Esophagus (tissue), 2 donors: ENCODE results near the gene CTBP2. TPM values are rescaled to one million over a fixed set of nuclear protein-coding genes. Genes with fewer than 3 reads are reported as not detected.
"Not testable (repeated sequence)": the region's sequence is repeated elsewhere in the genome, so short reads cannot be mapped to it uniquely, and the experiment has no call there.

Source experiments
- H3K27ac ChIP-seq, 2 donors: one replicate each; pipeline ENCODE4 v1.5.1; 2013; ENCODE audit warnings: low read depth in 2 of 2, mild to moderate bottlenecking in 2 of 2, inconsistent platforms in 1 of 2, low read length in 1 of 2, moderate library complexity in 1 of 2
- H3K27me3 ChIP-seq, 2 donors: one replicate each; pipeline ENCODE4 v1.6.1; 2013; ENCODE audit warnings: low read length in 2 of 2, control low read depth in 1 of 2, mild to moderate bottlenecking in 1 of 2; ENCODE audit not compliant: insufficient read depth in 2 of 2, control insufficient read depth in 1 of 2
- H3K36me3 ChIP-seq, 2 donors: one replicate each; pipeline ENCODE4 v1.6.1; 2013; ENCODE audit warnings: low read length in 1 of 2; ENCODE audit not compliant: control insufficient read depth in 2 of 2, insufficient read depth in 2 of 2
- H3K4me1 ChIP-seq, 2 donors: one replicate each; pipeline ENCODE4 v1.6.1; 2013; ENCODE audit warnings: low read length in 1 of 2; ENCODE audit not compliant: control insufficient read depth in 2 of 2, insufficient read depth in 2 of 2
- H3K4me3 ChIP-seq, 2 donors: one replicate each; pipeline ENCODE4 v1.5.1; 2013; ENCODE audit warnings: low read length in 2 of 2, mild to moderate bottlenecking in 2 of 2, low read depth in 1 of 2, moderate library complexity in 1 of 2
- H3K9me3 ChIP-seq, 2 donors: one replicate each; pipeline ENCODE4 v1.6.1; 2013; ENCODE audit warnings: mild to moderate bottlenecking in 2 of 2, low read depth in 1 of 2, low read length in 1 of 2, moderate library complexity in 1 of 2; ENCODE audit not compliant: control insufficient read depth in 2 of 2, insufficient read depth in 1 of 2
- WGBS, 2 donors: extraction: QIAGEN DNeasy Blood & Tissue Kit; methylation state at CpG; one replicate each; pipeline ENCODE4 v1.1.7; 2013; 5-methylcytosine and 5-hydroxymethylcytosine counted together
- polyA plus RNA-seq, 2 donors: library from polyadenylated mRNA; stranded (reverse); fragments of 200-250 nt; gene quantifications; one replicate each; pipeline ENCODE4 v1.2.3, GENCODE V29; 2013
- donor health status: healthy with polysubstance abuse.
- donor health status: Bipolar disorder and iron deficiency.

The CTBP2 gene
- polyA plus RNA-seq, 2 donors = 15.4 to 33.3 TPM

DNA sequence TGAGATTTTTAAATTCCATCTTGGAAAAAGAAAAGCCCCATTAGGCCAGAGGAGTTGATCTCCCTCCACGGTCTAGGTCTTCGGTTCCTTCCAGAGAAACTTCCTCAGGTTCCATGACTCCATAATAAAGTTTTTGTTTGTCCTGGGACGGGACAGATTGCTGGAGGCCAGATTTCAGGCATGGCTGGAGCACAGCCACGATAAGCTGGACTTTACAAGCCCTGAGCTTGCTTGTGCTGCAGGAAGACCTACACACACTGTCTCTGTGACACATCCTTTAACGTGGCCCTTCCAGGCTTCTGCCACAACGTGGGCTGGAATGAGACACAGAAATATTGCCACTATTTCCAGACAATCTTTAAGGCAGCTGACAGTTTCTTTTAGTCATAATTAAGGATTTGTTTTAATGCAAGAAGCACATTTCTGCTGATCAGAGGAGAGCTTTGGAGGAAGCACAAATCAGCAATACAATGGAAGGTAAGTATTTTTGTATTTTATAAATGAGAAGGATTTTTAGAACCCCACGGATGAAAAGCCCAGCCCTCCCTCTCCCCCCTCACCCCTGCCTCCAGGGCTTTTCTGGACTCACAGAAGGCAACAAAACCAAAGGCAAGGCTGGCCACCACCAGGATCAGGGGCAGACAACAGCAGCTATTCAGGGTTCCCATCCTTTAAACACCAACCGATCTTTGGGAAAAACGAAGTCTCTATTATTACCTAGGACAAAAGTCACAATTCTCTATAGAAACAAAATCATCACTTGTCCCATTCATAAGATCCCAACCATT, 6.5 kb downstream of the CTBP2 start:
- H3K4me3 ChIP-seq = no peak overlapping the region
- H3K27me3 ChIP-seq = no peaks in the 10 kb centered on the region
- peak overlapping the region in 1 of 2 donors; percentile 63 for H3K27ac ChIP-seq
- H3K4me1 ChIP-seq = peaks cover 6 to 31% of the 10 kb centered on the region in 2 donors
- 32 to 40% methylated on average over 9 of the region's 9 CpGs for WGBS, 2 donors
- H3K9me3 ChIP-seq = no peaks in the 10 kb centered on the region
- H3K36me3 ChIP-seq = no peaks in the 10 kb centered on the region

DNA sequence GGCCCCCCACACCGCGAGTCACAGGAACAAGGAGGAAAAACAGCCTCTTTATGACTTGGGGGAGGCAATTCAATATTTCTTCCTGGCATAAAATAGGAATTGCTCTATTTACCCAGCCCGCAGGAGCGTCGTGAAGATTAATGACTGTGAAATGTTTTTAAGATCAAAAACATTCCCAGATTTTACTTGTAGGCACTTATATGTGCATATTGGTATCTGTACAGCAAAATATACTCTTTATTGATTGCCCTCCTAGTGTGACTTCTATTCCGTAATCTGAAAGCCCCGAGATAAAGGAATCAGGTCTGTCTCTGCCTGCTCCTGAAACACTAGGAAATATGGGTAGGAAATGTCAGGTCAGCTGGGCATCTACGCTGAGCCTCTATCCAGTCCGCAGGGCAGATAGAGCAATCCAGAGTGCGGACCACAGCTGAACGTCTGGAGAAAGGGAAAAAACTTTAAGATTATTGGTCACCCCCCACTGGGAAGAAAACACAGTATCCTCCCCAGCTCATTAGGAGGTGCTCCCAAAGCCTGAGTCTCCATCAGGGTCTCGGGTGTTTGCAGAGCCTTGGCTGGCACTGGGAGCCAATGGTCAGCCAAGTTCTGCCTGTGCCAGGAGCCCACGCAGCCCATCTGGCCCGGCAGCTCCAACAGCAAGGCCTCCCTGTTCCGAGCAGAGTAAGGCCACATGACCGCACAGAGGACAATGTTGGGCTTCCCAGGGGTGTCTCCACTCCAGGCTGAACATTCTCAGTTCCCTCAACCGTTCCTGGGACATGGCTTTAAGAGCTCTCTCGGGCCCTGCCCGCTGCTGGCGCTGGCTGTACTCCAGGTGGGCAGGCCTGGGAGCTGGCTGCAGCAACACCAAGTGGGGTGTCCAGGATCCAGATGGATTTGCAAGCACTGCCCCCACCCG, 7.7 kb downstream of the CTBP2 start:
- peaks cover 9 to 38% of the 10 kb centered on the region in 2 donors for H3K4me1 ChIP-seq
- peak overlapping the region; percentile 9 to 68 for H3K27ac ChIP-seq
- no peaks in the 10 kb centered on the region for H3K36me3 ChIP-seq
- H3K9me3 ChIP-seq = no peaks in the 10 kb centered on the region
- WGBS, 2 donors = 35 to 44% methylated on average over 21 of the region's 21 CpGs
- H3K27me3 ChIP-seq = no peaks in the 10 kb centered on the region
- H3K4me3 ChIP-seq = peak overlapping the region; percentile 44 to 50

GRCh38 chr10:125151553-125152449, 8.6 kb downstream of the CTBP2 start:
- WGBS, 2 donors = 34 to 36% methylated on average over 69 to 81 of the region's 81 CpGs
- Histone ChIP-seq H3K36me3 (no peaks in the 10 kb centered on the region), H3K4me3 (peak overlapping the region; percentile 44 to 50), H3K4me1 (peaks cover 12 to 47% of the 10 kb centered on the region in 2 donors), H3K27ac (peak overlapping the region; percentile 28 to 58), H3K27me3 (no peaks in the 10 kb centered on the region), H3K9me3 (no peaks in the 10 kb centered on the region)

- H3K36me3 ChIP-seq = no peaks in the 10 kb centered on the region
- peaks cover 13 to 51% of the 10 kb centered on the region in 2 donors for H3K4me1 ChIP-seq
- H3K9me3 ChIP-seq = no peaks in the 10 kb centered on the region
- H3K27ac ChIP-seq = peak overlapping the region in 1 of 2 donors; percentile 96
- whole genome bisulfite sequencing, 2 donors = 92 to 94% methylated on average over 24 of the region's 24 CpGs
- H3K27me3 ChIP-seq = no peaks in the 10 kb centered on the region
- H3K4me3 ChIP-seq = no peak overlapping the region
Measured at GRCh38 chr10:125151170-125151552, 9.2 kb downstream of the CTBP2 start.

DNA sequence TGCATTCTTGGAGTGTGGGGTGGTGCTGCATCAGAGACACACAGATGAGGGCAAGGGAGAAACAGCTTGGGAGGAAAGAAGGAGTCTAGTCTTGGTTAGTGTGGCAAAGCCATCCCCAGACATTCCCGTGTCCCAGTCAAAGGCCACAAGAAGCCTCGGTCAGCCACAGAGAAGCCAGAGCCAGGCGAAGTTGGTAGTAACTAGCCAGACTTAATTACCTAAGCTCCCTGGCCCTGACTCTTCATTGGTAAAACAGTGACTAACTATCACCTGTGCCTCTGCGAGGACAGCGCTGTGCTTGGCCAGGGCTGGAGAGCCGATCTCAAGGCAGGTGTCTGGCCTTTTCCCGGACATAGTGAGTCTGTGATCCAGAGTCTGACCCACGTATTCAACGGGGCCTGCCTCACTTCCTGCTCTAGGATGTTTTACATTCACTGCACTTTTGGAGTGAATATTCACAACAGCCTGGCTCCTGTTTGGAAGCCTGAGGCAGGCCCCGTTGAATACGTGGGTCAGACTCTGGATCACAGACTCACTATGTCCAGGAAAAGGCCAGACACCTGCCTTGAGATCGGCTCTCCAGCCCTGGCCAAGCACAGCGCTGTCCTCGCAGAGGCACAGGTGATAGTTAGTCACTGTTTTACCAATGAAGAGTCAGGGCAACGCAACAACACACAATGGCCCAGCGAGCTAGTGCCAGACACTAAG, 9.8 kb downstream of the CTBP2 start:
- WGBS, 2 donors = 75 to 86% methylated on average over 16 of the region's 16 CpGs
- not testable (repeated sequence) for H3K27me3 ChIP-seq, H3K36me3 ChIP-seq, H3K4me3 ChIP-seq, H3K9me3 ChIP-seq
- H3K27ac ChIP-seq = peak overlapping the region; percentile 95 to 96
- H3K4me1 ChIP-seq = peaks cover 13 to 51% of the 10 kb centered on the region in 2 donors

- Histone ChIP-seq H3K4me3 (no peak overlapping the region), H3K9me3 (no peaks in the 10 kb centered on the region), H3K27ac (peak overlapping the region; percentile 95 to 96), H3K27me3 (no peaks in the 10 kb centered on the region), H3K36me3 (no peaks in the 10 kb centered on the region), H3K4me1 (peaks cover 16 to 51% of the 10 kb centered on the region in 2 donors)
- WGBS, 2 donors = 49 to 56% methylated on average over 7 of the region's 7 CpGs
Measured at GRCh38 chr10:125149680-125150047, 10.7 kb downstream of the CTBP2 start.

- Histone ChIP-seq H3K36me3 (no peaks in the 10 kb centered on the region), H3K4me1 (peaks cover 16 to 51% of the 10 kb centered on the region in 2 donors), H3K27me3 (no peaks in the 10 kb centered on the region), H3K27ac (peak overlapping the region; percentile 95 to 96), H3K4me3 (no peak overlapping the region), H3K9me3 (no peaks in the 10 kb centered on the region)
- WGBS, 2 donors = 63 to 73% methylated on average over 12 of the region's 12 CpGs
Measured at GRCh38 chr10:125149036-125149679, 11.2 kb downstream of the CTBP2 start.

DNA sequence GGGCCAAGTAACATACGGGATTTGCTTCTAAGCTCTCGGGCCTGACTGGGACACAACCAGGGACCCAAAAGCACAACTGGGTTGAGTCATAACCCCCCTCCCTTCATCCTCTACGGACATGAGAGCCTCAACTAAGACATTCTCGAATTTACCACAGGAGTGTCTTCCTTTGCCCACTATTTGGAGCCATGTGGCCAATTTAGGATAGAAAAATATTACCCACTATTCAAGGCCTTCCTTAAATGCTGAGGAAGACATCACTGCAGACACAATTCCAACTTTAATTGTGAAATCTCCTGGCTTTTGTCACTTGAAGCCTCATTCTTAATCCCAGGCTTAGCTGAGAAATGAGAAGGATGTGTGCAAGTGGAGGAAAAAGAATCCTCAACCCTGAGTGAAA, 11.8 kb downstream of the CTBP2 start:
- no peak overlapping the region for H3K4me3 ChIP-seq
- 48 to 51% methylated on average over 4 of the region's 4 CpGs for WGBS, 2 donors
- peaks cover 20 to 49% of the 10 kb centered on the region in 2 donors for H3K4me1 ChIP-seq
- no peaks in the 10 kb centered on the region for H3K9me3 ChIP-seq
- no peaks in the 10 kb centered on the region for H3K27me3 ChIP-seq
- H3K27ac ChIP-seq = peak overlapping the region; percentile 95 to 96
- H3K36me3 ChIP-seq = no peaks in the 10 kb centered on the region
